ENCODE results near the gene GLIPR2. TPM values are rescaled to one million over a fixed set of nuclear protein-coding genes. Genes with fewer than 3 reads are reported as not detected.

The GLIPR2 gene
- total RNA-seq, 4 donors from 2014 or later, result 52.8 to 76.8 (median 59.8) TPM

DNA sequence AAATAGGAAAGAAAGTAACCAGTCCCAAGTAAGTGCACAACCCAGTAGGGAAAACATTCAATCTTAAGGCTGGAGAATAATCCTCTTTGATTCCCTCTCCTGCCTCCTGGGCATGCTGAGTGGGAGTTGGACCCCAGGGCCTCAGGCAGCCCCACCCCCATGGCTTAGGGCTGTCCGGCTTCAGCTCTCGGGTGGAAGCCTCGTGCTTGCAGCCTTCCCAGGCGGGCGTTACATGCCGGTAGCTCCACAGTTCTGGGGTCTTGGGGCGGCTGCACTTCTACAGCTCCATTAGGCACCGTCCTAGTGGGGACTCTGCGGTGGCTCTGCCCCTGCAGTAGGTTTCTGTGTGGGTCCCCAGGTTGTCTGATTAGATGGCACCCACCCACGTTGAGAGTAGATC is 10.1 kb downstream of the GLIPR2 start:
- ATAC-seq, result no peak
- TF ChIP-seq POLR2AphosphoS5 (IDR thresholded peaks at IDR 0.05) (no peak), POLR2A (IDR thresholded peaks at IDR 0.05) (no peak), EP300 (IDR thresholded peaks at IDR 0.05) (no peak)
- TF ChIP-seq, protein P1, sequence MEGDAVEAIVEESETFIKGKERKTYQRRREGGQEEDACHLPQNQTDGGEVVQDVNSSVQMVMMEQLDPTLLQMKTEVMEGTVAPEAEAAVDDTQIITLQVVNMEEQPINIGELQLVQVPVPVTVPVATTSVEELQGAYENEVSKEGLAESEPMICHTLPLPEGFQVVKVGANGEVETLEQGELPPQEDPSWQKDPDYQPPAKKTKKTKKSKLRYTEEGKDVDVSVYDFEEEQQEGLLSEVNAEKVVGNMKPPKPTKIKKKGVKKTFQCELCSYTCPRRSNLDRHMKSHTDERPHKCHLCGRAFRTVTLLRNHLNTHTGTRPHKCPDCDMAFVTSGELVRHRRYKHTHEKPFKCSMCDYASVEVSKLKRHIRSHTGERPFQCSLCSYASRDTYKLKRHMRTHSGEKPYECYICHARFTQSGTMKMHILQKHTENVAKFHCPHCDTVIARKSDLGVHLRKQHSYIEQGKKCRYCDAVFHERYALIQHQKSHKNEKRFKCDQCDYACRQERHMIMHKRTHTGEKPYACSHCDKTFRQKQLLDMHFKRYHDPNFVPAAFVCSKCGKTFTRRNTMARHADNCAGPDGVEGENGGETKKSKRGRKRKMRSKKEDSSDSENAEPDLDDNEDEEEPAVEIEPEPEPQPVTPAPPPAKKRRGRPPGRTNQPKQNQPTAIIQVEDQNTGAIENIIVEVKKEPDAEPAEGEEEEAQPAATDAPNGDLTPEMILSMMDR (IDR thresholded peaks at IDR 0.05), result no peak
- H3K27me3 ChIP-seq, result no peaks in the 10 kb centered on the region
- H3K9me3 ChIP-seq, result peaks cover 0 to 5% (median 0%) of the 10 kb centered on the region in 3 donors
- H3K4me1 ChIP-seq, result peaks cover 8 to 94% (median 67%) of the 10 kb centered on the region in 3 donors
- H3K36me3 ChIP-seq, result peaks cover 0 to 30% of the 10 kb centered on the region in 2 donors
- peak overlapping the region in 3 of 4 donors; percentile 42 to 89 (median 85) for H3K27ac ChIP-seq
- no peak overlapping the region for H3K4me3 ChIP-seq
- 88 to 100% methylated on average over 1 to 3 of the region's 10 CpGs for WGBS, 2 donors (ENCODE audit: low coverage in 1 of 2)

DNA sequence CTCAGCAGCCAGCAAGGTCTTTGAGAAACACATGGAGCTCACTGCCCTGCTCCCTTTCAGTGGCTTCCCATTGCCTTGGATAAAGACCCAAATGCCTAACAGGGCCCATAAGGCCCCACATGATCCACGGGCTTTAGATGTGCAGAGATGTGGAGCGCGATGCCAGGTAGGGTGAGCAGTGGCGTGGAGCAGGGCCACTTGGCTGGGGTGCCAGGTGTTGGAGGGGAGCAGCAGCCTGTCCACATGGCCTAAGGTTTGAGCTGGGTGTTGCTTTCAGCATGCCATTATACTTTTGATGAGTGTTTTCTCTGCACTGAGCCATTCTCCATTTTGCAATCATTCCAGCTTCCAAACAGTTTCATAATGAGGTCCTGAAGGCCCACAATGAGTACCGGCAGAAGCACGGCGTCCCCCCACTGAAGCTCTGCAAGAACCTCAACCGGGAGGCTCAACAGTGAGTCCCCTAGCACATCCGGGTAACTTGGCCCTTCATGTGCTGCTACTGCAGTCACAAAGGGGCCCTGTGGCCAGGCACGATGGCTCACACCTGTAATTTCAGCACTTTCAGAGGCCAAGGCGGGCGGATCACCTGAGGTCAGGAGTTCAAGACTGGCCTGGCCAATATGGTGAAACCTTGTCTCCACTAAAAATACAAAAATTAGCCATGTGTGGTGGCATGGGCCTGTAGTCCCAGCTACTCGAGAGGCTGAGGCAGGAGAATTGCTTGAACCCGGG is 11.1 kb downstream of the GLIPR2 start:
- Histone ChIP-seq H3K27ac (peak overlapping the region in 3 of 4 donors; percentile 85 to 89 (median 87)), H3K27me3 (no peaks in the 10 kb centered on the region), H3K4me3 (no peak overlapping the region), H3K9me3 (peaks cover 0 to 5% (median 0%) of the 10 kb centered on the region in 3 donors), H3K4me1 (peaks cover 5 to 94% (median 58%) of the 10 kb centered on the region in 3 donors), H3K36me3 (peaks cover 0 to 35% of the 10 kb centered on the region in 2 donors)
- WGBS, 2 donors (ENCODE audit: low coverage in 1 of 2), result 60 to 80% methylated on average over 1 to 2 of the region's 14 CpGs
- TF ChIP-seq EP300 (IDR thresholded peaks at IDR 0.05) (no peak), POLR2AphosphoS5 (IDR thresholded peaks at IDR 0.05) (no peak), POLR2A (IDR thresholded peaks at IDR 0.05) (no peak)
- TF ChIP-seq, protein P1 (IDR thresholded peaks at IDR 0.05), result no peak
- ATAC-seq, result no peak

DNA sequence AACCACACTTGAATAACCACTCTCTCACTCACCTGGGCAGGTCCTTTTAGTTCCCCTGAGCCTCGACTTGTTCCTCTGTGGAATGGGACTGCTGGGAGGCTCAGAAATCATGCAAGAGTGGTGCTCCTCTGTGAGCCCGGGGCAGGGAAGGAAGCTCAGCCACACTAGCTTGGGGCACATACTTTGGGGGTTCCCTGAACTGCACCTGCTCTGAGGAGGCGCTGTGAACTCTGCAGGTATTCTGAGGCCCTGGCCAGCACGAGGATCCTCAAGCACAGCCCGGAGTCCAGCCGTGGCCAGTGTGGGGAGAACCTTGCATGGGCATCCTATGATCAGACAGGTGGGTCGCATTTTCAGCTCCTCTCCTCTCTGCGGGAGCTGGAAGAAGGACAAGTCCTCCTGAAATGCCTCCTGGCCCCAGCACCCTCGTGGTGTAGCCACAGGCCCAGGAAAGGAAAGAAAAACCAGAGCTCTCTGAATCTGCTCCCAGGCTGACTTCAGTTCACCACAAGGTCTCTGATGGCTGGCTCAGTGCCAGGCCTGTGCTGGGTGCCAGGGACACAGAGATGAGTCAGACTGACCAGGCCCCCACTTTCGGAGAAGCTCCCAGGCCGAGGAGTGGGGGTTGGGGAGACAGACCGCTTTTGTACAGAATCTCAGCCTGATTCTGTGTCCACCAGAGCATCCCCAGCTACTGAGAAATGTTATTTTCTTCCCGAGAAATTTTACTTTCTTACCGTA is 11.9 kb downstream of the GLIPR2 start:
- WGBS, 2 donors (ENCODE audit: low coverage in 1 of 2), result 31 to 40% methylated on average over 3 to 7 of the region's 14 CpGs
- peaks cover 0 to 5% (median 0%) of the 10 kb centered on the region in 3 donors for H3K9me3 ChIP-seq
- H3K36me3 ChIP-seq, result peaks cover 0 to 35% of the 10 kb centered on the region in 2 donors
- peak; percentile 91 for ATAC-seq
- H3K4me3 ChIP-seq, result no peak overlapping the region
- peaks cover 5 to 94% (median 49%) of the 10 kb centered on the region in 3 donors for H3K4me1 ChIP-seq
- no peaks in the 10 kb centered on the region for H3K27me3 ChIP-seq
- TF ChIP-seq POLR2AphosphoS5 (IDR thresholded peaks at IDR 0.05), result peak; percentile 90
- TF ChIP-seq, protein P1 (IDR thresholded peaks at IDR 0.05), result peak in 2 of 4 experiments; percentile 23 to 26
- TF ChIP-seq EP300 (IDR thresholded peaks at IDR 0.05), result no peak
- TF ChIP-seq POLR2A (IDR thresholded peaks at IDR 0.05), result no peak
- peak overlapping the region; percentile 26 to 89 (median 86) for H3K27ac ChIP-seq

DNA sequence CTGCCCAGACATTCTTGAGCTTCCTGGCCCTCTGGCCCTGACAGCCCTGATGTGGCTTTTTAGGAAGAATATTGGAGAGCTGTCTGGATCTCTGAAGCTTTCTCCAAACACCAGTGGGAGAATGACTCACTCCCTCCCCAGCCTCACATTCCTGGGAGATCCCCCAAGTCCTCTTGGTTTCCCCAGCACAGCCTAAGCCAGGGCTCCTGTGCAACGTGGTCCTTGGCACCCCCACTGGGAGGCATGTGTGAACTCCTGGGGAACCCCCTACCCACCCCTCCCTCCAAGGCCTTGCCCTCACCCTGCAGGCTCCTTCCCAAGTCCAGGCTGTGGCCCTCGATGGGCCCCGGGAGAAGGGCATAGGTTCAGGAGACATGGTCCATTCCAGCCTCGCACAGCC is 12.7 kb downstream of the GLIPR2 start:
- Histone ChIP-seq H3K4me3 (no peak overlapping the region), H3K36me3 (peaks cover 0 to 35% of the 10 kb centered on the region in 2 donors), H3K27ac (peak overlapping the region; percentile 26 to 89 (median 86)), H3K4me1 (peaks cover 5 to 94% (median 47%) of the 10 kb centered on the region in 3 donors), H3K27me3 (no peaks in the 10 kb centered on the region), H3K9me3 (peaks cover 0 to 5% (median 0%) of the 10 kb centered on the region in 3 donors)
- ATAC-seq, result peak; percentile 21
- TF ChIP-seq EP300 (IDR thresholded peaks at IDR 0.05) (no peak), POLR2AphosphoS5 (IDR thresholded peaks at IDR 0.05) (no peak), POLR2A (IDR thresholded peaks at IDR 0.05) (no peak)
- TF ChIP-seq, protein P1 (IDR thresholded peaks at IDR 0.05), result no peak
- WGBS, 2 donors (ENCODE audit: low coverage in 1 of 2), result 17% methylated on average over 1 of the region's 4 CpGs; no CpG with 5 or more reads in 1 of the 2 donors
